ENCODE measurements around the gene GANC.
A peak's percentile ranks its signal among the peaks of the same experiment; 100 is the strongest.

The GANC gene

GRCh38 chr15:42343596-42344232 is 70.7 kb downstream of the GANC start:
- H3K4me1 Mint-ChIP-seq, result peaks cover 0 to 2% of the 10 kb centered on the region in 2 donors
- DNase-seq (no peak), ATAC-seq (replicated peaks) (no peak)
- no peak overlapping the region for H3K27ac Mint-ChIP-seq
- H3K9me3 Mint-ChIP-seq, result no peaks in the 10 kb centered on the region
- no peaks in the 10 kb centered on the region for H3K27me3 Mint-ChIP-seq
- H3K36me3 Mint-ChIP-seq, result peaks cover 39 to 52% of the 10 kb centered on the region in 2 donors
- no peak overlapping the region for H3K4me3 Mint-ChIP-seq

- Mint-ChIP-seq H3K4me1 (peaks cover 0 to 2% of the 10 kb centered on the region in 2 donors), H3K4me3 (no peak overlapping the region), H3K9me3 (no peaks in the 10 kb centered on the region), H3K36me3 (peaks cover 36 to 57% of the 10 kb centered on the region in 2 donors), H3K27ac (no peak overlapping the region), H3K27me3 (no peaks in the 10 kb centered on the region)
- no peak for ATAC-seq (replicated peaks)
- DNase-seq, result no peak
Observed at GRCh38 chr15:42344763-42345162, 71.8 kb downstream of the GANC start.

- Mint-ChIP-seq H3K27me3 (no peaks in the 10 kb centered on the region), H3K9me3 (no peaks in the 10 kb centered on the region), H3K27ac (no peak overlapping the region), H3K4me1 (peaks cover 0 to 2% of the 10 kb centered on the region in 2 donors), H3K4me3 (no peak overlapping the region), H3K36me3 (peaks cover 34 to 61% of the 10 kb centered on the region in 2 donors)
- no peak for DNase-seq
- ATAC-seq (replicated peaks), result no peak
Observed at GRCh38 chr15:42345504-42345903, 72.5 kb downstream of the GANC start.

GRCh38 chr15:42348083-42348482 is 75.1 kb downstream of the GANC start:
- Mint-ChIP-seq H3K4me3 (no peak overlapping the region), H3K36me3 (peaks cover 45 to 75% of the 10 kb centered on the region in 2 donors), H3K27ac (peak overlapping the region; percentile 31), H3K27me3 (no peaks in the 10 kb centered on the region), H3K4me1 (peaks cover 0 to 2% of the 10 kb centered on the region in 2 donors), H3K9me3 (no peaks in the 10 kb centered on the region)
- peak in 1 of 2 donors; percentile 31 for ATAC-seq (replicated peaks)
- DNase-seq, result no peak

- peaks cover 0 to 2% of the 10 kb centered on the region in 2 donors for H3K4me1 Mint-ChIP-seq
- H3K36me3 Mint-ChIP-seq, result peaks cover 43 to 72% of the 10 kb centered on the region in 2 donors
- H3K27ac Mint-ChIP-seq, result no peak overlapping the region
- no peak overlapping the region for H3K4me3 Mint-ChIP-seq
- H3K9me3 Mint-ChIP-seq, result no peaks in the 10 kb centered on the region
- ATAC-seq (replicated peaks) (no peak), DNase-seq (no peak)
- no peaks in the 10 kb centered on the region for H3K27me3 Mint-ChIP-seq
Observed at GRCh38 chr15:42349186-42349585, 76.2 kb downstream of the GANC start.

GRCh38 chr15:42352401-42352800 is 79.4 kb downstream of the GANC start:
- Mint-ChIP-seq H3K9me3 (no peaks in the 10 kb centered on the region), H3K27ac (no peak overlapping the region), H3K4me3 (no peak overlapping the region), H3K4me1 (peaks cover 0 to 2% of the 10 kb centered on the region in 2 donors), H3K27me3 (no peaks in the 10 kb centered on the region), H3K36me3 (peaks cover 30 to 49% of the 10 kb centered on the region in 2 donors)
- no peak for ATAC-seq (replicated peaks)
- no peak for DNase-seq

GRCh38 chr15:42353061-42353460 is 80.1 kb downstream of the GANC start:
- H3K4me3 Mint-ChIP-seq, result no peak overlapping the region
- no peak for DNase-seq
- no peak for ATAC-seq (replicated peaks)
- no peaks in the 10 kb centered on the region for H3K27me3 Mint-ChIP-seq
- peaks cover 0 to 2% of the 10 kb centered on the region in 2 donors for H3K4me1 Mint-ChIP-seq
- peaks cover 26 to 46% of the 10 kb centered on the region in 2 donors for H3K36me3 Mint-ChIP-seq
- no peaks in the 10 kb centered on the region for H3K9me3 Mint-ChIP-seq
- no peak overlapping the region for H3K27ac Mint-ChIP-seq

- no peak for DNase-seq
- no peak overlapping the region for H3K27ac Mint-ChIP-seq
- H3K36me3 Mint-ChIP-seq, result peaks cover 27 to 43% of the 10 kb centered on the region in 2 donors
- no peaks in the 10 kb centered on the region for H3K27me3 Mint-ChIP-seq
- no peak for ATAC-seq (replicated peaks)
- H3K4me3 Mint-ChIP-seq, result no peak overlapping the region
- peaks cover 0 to 8% of the 10 kb centered on the region in 2 donors for H3K4me1 Mint-ChIP-seq
- no peaks in the 10 kb centered on the region for H3K9me3 Mint-ChIP-seq
Observed at GRCh38 chr15:42354824-42355223, 81.8 kb downstream of the GANC start.

GRCh38 chr15:42355291-42355690 is 82.3 kb downstream of the GANC start:
- Mint-ChIP-seq H3K27ac (no peak overlapping the region), H3K27me3 (no peaks in the 10 kb centered on the region), H3K4me1 (peaks cover 0 to 8% of the 10 kb centered on the region in 2 donors), H3K9me3 (no peaks in the 10 kb centered on the region), H3K36me3 (peaks cover 30 to 39% of the 10 kb centered on the region in 2 donors), H3K4me3 (no peak overlapping the region)
- DNase-seq (no peak), ATAC-seq (replicated peaks) (no peak)

GRCh38 chr15:42356851-42357250 is 83.8 kb downstream of the GANC start:
- peaks cover 0 to 8% of the 10 kb centered on the region in 2 donors for H3K4me1 Mint-ChIP-seq
- DNase-seq (no peak), ATAC-seq (replicated peaks) (no peak)
- no peak overlapping the region for H3K27ac Mint-ChIP-seq
- H3K9me3 Mint-ChIP-seq, result no peaks in the 10 kb centered on the region
- H3K36me3 Mint-ChIP-seq, result peaks cover 31 to 37% of the 10 kb centered on the region in 2 donors
- H3K4me3 Mint-ChIP-seq, result no peak overlapping the region
- H3K27me3 Mint-ChIP-seq, result no peaks in the 10 kb centered on the region

- Mint-ChIP-seq H3K27ac (no peak overlapping the region), H3K4me1 (peaks cover 0 to 8% of the 10 kb centered on the region in 2 donors), H3K36me3 (peaks cover 27 to 32% of the 10 kb centered on the region in 2 donors), H3K9me3 (no peaks in the 10 kb centered on the region), H3K4me3 (no peak overlapping the region), H3K27me3 (no peaks in the 10 kb centered on the region)
- ATAC-seq (replicated peaks) (no peak), DNase-seq (no peak)
Observed at GRCh38 chr15:42358141-42358540, 85.1 kb downstream of the GANC start.

GRCh38 chr15:42359249-42359648 is 86.2 kb downstream of the GANC start, which contains the start of gene CAPN3:
CAPN3 (plus strand) TSS chr15:42359501; CDS start chr15:42359806, 305 bp downstream.
- ATAC-seq (replicated peaks), result no peak
- no peaks in the 10 kb centered on the region for H3K9me3 Mint-ChIP-seq
- H3K36me3 Mint-ChIP-seq, result peaks cover 23 to 29% of the 10 kb centered on the region in 2 donors
- peaks cover 0 to 8% of the 10 kb centered on the region in 2 donors for H3K4me1 Mint-ChIP-seq
- no peak within 1 kb of the TSS for H3K27ac Mint-ChIP-seq
- H3K4me3 Mint-ChIP-seq, result no peak within 1 kb of the TSS
- DNase-seq, result no peak
- H3K27me3 Mint-ChIP-seq, result no peaks in the 10 kb centered on the region

GRCh38 chr15:42359985-42360384 is 87.0 kb downstream of the GANC start:
- Mint-ChIP-seq H3K27ac (no peak overlapping the region), H3K4me3 (no peak overlapping the region), H3K9me3 (no peaks in the 10 kb centered on the region), H3K4me1 (peaks cover 0 to 8% of the 10 kb centered on the region in 2 donors), H3K27me3 (no peaks in the 10 kb centered on the region), H3K36me3 (peaks cover 23 to 29% of the 10 kb centered on the region in 2 donors)
- ATAC-seq (replicated peaks), result no peak
- no peak for DNase-seq

GRCh38 chr15:42360535-42361112 is 87.6 kb downstream of the GANC start:
- Mint-ChIP-seq H3K27ac (no peak overlapping the region), H3K4me3 (no peak overlapping the region), H3K4me1 (peaks cover 0 to 8% of the 10 kb centered on the region in 2 donors), H3K27me3 (no peaks in the 10 kb centered on the region), H3K9me3 (no peaks in the 10 kb centered on the region), H3K36me3 (peaks cover 28 to 33% of the 10 kb centered on the region in 2 donors)
- no peak for ATAC-seq (replicated peaks)
- no peak for DNase-seq

- Mint-ChIP-seq H3K4me1 (peaks cover 0 to 8% of the 10 kb centered on the region in 2 donors), H3K27me3 (no peaks in the 10 kb centered on the region), H3K27ac (no peak overlapping the region), H3K4me3 (no peak overlapping the region), H3K36me3 (peaks cover 28 to 39% of the 10 kb centered on the region in 2 donors), H3K9me3 (no peaks in the 10 kb centered on the region)
- ATAC-seq (replicated peaks), result no peak
- no peak for DNase-seq
Observed at GRCh38 chr15:42363487-42363886, 90.5 kb downstream of the GANC start.

Measured in stimulated activated naive B cell treated with anti-CD40 and anti-IgM and Interleukin-4, amounts not matched to agents 10 μg/mL and 1 μg/mL and 100 μg/mL, for 72 hours (primary cell).